A549 treated with CORT108297 at 1 μM for 4 hours (cell line): ENCODE results near the gene KRTAP1-1. TPM values are rescaled to one million over a fixed set of nuclear protein-coding genes. Genes with fewer than 3 reads are reported as not detected.

ENCODE experiments used
- total RNA-seq: library from RNA; stranded (reverse); fragments of 200-300 nt; extraction: Qiagen RNA extraction; gene quantifications from 5 replicates; pipeline ENCODE4 v1.2.3, GENCODE V29; 2022

KRTAP1-1 gene
- total RNA-seq: not detected in 5 replicates

DNA sequence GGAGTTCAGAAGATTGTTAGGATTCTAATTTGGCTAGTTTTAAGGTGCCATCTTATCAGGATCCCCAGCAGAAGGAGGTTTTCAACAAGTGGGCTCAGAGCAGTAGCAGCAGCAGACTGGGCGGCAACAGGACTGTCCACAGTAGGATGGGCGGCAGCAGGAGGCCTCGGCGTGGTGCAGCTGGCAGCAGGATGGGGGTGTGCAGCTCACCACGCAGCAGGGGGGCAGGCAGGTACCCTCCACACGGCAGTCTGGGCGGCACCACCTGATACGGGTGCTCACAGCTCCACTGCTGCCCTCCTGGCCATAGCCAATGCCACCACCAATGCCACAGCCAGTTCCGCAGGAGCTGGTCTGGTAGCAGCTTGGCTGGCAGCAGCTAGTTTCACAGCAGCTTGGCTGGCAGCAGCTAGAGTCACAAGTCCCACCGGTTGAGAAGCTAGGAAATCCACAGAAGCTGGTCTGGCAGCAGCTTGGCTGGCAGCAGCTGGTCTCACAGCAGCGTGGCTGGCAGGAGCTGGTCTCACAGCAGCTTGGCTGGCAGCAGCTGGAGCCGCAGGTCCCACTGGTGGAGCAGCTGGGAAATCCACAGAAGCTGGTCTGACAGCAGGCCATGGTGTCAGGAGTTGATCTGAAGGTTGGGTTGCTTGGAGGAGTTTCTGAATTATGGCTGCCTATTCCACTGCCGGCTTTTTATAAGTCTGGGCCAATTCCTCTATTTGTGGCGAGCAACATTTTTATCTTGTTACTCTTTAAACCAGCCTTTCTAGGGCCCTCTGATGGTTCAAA is at the start of gene KRTAP1-1:
TSS of gene KRTAP1-1 (minus strand) at position 668 of the 789 bp plus-strand sequence. CDS start at position 615, 53 bp downstream.

DNA sequence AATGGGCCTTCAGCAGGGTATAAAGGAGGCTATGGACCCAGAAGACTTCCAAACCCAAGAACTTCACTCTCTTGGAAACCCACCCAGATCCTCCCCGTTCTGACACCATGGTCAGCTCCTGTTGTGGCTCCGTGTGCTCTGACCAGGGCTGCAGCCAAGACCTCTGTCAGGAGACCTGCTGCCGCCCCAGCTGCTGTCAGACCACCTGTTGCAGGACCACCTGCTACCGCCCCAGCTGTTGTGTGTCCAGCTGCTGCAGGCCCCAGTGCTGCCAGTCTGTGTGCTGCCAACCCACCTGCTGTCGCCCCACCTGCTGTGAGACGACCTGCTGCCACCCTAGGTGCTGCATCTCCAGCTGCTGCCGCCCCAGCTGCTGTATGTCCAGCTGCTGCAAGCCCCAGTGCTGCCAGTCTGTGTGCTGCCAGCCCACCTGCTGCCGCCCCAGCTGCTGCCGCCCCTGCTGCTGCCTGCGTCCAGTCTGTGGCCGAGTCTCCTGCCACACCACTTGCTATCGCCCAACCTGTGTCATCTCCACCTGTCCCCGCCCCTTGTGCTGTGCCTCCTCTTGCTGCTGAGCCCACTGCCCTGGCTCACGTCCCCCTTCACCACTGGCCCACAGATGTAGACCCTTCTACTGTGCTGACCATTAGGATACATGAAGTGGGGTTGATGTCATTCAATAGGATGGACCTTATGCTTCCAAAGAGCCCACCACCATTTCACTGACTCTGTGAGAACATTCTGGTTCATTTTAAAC is 43.0 kb upstream of the KRTAP1-1 start, which contains the start of gene KRTAP4-7:
TSS of gene KRTAP4-7 (plus strand) at position 51 of the 757 bp plus-strand sequence. CDS start at position 108, 57 bp downstream.

DNA sequence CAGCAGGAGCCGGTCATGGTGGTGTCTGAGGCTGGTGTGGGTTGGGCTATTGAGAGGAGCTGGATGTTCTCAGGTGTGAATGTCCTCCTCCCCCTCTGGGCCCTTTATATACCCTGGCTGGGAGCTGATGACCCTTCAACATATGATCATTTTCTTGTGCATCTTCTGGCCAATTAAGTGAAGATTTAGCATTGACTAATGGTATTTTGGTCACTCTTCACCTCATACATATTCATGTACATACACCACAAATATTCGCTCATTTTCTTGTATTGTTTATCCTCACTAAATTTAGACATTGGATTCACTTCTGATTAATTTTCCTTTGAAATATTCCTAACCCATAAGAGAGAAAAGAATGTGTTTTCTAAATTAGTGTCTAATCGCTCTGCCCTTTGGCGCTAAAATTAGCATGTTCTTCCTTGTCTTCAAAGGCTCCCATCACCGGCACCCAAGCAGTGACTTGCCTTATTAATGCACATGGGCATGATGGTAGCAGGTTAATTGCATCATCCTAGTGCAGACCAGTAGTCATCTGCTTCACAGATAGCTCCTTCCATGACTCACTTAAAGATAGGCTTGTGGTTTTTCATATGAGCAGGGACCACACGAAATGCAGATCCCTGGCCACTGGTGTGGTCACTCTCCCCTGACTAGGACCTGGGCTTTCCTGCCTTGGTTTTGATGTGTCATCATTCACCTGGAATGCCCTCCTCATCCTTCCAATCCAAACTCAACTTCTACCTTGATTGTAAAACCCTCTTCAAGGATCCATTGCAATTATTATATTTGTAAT is 24.8 kb upstream of the KRTAP1-1 start, which contains the start of gene KRTAP2-4:
TSS of gene KRTAP2-4 (minus strand) at position 51 of the 796 bp plus-strand sequence. CDS start at position 17, 34 bp downstream.

DNA sequence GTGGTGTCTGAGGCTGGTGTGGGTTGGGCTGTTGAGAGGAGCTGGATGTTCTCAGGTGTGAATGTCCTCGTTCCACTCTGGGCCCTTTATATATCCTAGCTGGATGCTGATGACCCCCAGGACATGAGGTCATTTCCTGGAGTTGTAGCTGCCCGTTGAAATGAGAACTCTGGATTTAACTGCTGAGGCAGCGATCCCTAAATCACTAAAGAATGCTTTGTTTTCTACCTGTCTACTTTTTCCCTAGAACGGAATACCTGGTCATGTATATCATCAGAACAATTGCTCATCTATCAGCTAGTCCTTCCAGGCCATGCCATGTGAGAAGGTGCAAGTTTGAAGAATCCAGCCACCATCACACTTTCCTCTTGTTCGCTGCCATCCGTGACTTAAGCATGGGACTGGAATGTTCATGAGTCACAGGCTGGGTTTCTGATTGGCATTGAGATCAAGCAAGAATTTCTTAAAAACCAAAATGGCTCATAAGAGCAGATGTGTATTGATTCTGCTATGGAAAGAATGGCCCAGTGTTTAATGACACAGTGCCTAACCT is 18.9 kb upstream of the KRTAP1-1 start, which contains the start of gene KRTAP2-3:
TSS of gene KRTAP2-3 (minus strand) at position 63 of the 553 bp plus-strand sequence. CDS start 64 bp downstream, outside the sequence.

GRCh38 chr17:41055130-41055529 is 13.9 kb upstream of the KRTAP1-1 start, which contains the start of gene KRTAP2-2:
TSS of gene KRTAP2-2 (minus strand) at chr17:41055230. CDS start at chr17:41055211, 19 bp downstream.

GRCh38 chr17:41046735-41047465 is 5.7 kb upstream of the KRTAP1-1 start, which contains the start of gene KRTAP2-1:
TSS of gene KRTAP2-1 (minus strand) at chr17:41047316. CDS start at chr17:41047267, 49 bp downstream.

GRCh38 chr17:41034346-41034935 is 6.8 kb downstream of the KRTAP1-1 start, which contains the start of gene KRTAP1-3:
TSS of gene KRTAP1-3 (minus strand) at chr17:41034874. CDS start at chr17:41034821, 53 bp downstream.

DNA sequence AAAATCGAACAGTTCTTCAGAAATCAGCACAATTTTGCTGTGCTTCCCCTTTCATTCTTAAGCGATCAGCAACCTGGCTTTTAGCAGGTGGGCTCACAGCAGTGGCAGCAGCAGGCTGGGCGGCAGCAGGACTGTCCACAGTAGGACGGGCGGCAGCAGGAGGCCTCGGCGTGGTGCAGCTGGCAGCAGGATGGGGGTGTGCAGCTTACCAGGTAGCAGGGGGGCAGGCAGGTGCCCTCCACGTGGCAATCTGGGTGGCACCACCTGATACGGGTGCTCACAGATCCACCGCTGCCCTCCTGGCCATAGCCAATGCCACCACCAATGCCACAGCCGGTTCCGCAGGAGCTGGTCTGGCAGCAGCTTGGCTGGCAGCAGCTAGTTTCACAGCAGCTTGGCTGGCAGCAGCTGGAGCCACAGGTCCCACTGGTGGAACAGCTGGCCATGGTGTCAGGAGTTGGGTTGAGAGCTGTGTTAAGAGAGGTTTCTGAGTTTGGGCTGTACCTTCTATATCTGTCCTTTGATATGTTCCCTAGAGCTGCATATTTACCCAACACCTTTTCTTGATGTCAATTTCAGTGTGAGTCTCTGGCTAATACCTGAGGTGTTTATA is 11.5 kb downstream of the KRTAP1-1 start, which contains the start of gene KRTAP1-4:
TSS of gene KRTAP1-4 (minus strand) at position 563 of the 613 bp plus-strand sequence. CDS start at position 446, 117 bp downstream.

DNA sequence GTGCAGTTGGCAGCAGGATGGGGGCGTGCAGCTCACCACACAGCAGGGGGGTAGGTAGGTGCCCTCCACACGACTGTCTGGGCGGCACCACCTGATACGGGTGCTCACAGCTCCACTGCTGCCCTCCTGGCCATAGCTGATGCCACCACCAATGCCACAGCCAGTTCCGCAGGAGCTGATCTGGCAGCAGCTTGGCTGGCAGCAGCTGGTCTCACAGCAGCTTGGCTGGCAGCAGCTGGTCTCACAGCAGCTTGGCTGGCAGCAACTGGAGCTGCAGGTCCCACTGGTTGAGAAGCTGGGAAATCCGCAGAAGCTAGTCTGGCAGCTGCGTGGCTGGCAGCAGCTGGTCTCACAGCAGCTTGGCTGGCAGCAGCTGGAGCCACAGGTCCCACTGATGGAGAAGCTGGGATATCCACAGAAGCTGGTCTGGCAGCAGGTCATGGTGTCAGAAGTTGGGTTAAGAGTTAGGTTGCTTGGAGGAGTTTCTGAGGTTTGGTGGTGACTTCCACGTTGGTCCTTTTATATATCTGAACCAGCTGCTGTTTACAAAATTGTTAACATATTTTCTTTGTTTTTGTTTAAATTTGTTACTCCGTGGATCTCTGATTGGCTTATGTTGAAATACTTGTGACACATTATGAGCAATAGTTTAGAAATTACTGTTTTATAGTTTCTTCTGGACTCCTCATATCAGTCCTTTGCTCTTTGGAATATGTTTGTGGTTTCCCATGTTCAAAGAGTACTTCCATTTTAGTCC is 14.4 kb downstream of the KRTAP1-1 start, which contains the start of gene KRTAP1-5:
TSS of gene KRTAP1-5 (minus strand) at position 494 of the 757 bp plus-strand sequence. CDS start at position 441, 53 bp downstream.

DNA sequence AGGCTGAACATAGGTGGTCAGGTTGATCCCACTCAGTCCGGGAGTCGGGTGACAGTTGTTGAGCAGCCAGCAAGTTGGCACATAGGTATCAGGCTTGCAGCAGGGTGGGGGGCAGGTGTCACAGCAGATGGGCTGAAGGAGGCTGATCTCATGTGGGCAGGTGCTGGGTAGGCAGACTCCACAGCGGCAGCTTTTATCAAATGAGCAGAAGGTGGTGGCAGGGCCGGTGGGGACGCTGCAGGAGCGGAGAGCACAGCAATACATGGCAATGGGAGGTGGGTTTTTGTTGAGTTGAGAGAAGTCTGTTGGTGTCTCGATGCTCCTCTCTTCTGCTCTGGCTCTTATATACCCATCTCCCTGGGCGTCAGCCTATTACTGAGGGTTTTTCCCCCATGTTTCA is 32.4 kb downstream of the KRTAP1-1 start, which contains the start of gene KRTAP3-1:
TSS of gene KRTAP3-1 (minus strand) at position 318 of the 400 bp plus-strand sequence. CDS start at position 264, 54 bp downstream.

GRCh38 chr17:40999563-40999962 is 41.7 kb downstream of the KRTAP1-1 start, which contains the start of gene KRTAP3-2:
TSS of gene KRTAP3-2 (minus strand) at chr17:40999906. CDS start at chr17:40999853, 53 bp downstream.

GRCh38 chr17:40993839-40994238 is 47.4 kb downstream of the KRTAP1-1 start, which contains the start of gene KRTAP3-3:
TSS of gene KRTAP3-3 (minus strand) at chr17:40994164. CDS start at chr17:40994097, 67 bp downstream.

Other genes with a start within 250 kb of the KRTAP1-1 start
- gene KRT28, start 241.5 kb downstream of the KRTAP1-1 start, total RNA-seq: not detected in 5 replicates
- 79.3 to 132 TPM (median 110 TPM) in 5 replicates for gene KRT10, start 218.8 kb downstream of the KRTAP1-1 start, total RNA-seq
- gene KRT12, start 174.2 kb downstream of the KRTAP1-1 start, total RNA-seq: not detected in 5 replicates
- gene KRT20, start 156.2 kb downstream of the KRTAP1-1 start, total RNA-seq: 0.18 to 0.28 TPM (median 0.26 TPM) in 5 replicates
- 0.08 to 0.14 TPM (median 0.10 TPM) in 3 of 5 replicates, not detected in the others for gene KRT23, start 103.8 kb downstream of the KRTAP1-1 start, total RNA-seq
- not detected in 5 replicates for gene KRT39, start 74.5 kb downstream of the KRTAP1-1 start, total RNA-seq
- gene KRT40, start 57.1 kb downstream of the KRTAP1-1 start, total RNA-seq: not detected in 5 replicates
- not detected in 5 replicates for gene KRTAP3-3, start 47.3 kb downstream of the KRTAP1-1 start, total RNA-seq
- gene KRTAP3-2, start 41.5 kb downstream of the KRTAP1-1 start, total RNA-seq: 0.20 to 0.42 TPM (median 0.34 TPM) in 5 replicates
- 0.18 TPM in 1 of 5 replicates, not detected in the others for gene KRTAP3-1, start 32.3 kb downstream of the KRTAP1-1 start, total RNA-seq
- gene KRTAP1-5, start 14.2 kb downstream of the KRTAP1-1 start, total RNA-seq: not detected in 5 replicates
- gene KRTAP1-4, start 11.3 kb downstream of the KRTAP1-1 start, total RNA-seq: not detected in 5 replicates
- not detected in 5 replicates for gene KRTAP1-3, start 6.6 kb downstream of the KRTAP1-1 start, total RNA-seq
- not detected in 5 replicates for gene KRTAP2-1, start 5.9 kb upstream of the KRTAP1-1 start, total RNA-seq
- not detected in 5 replicates for gene KRTAP2-2, start 13.8 kb upstream of the KRTAP1-1 start, total RNA-seq
- 0.11 to 0.18 TPM (median 0.17 TPM) in 3 of 5 replicates, not detected in the others for gene KRTAP2-3, start 18.7 kb upstream of the KRTAP1-1 start, total RNA-seq
- gene KRTAP2-4, start 24.4 kb upstream of the KRTAP1-1 start, total RNA-seq: not detected in 5 replicates
- gene KRTAP4-7, start 42.7 kb upstream of the KRTAP1-1 start, total RNA-seq: not detected in 5 replicates
- gene KRTAP4-8, start 56.7 kb upstream of the KRTAP1-1 start, total RNA-seq: 0.10 TPM in 1 of 5 replicates, not detected in the others
- gene KRTAP4-16, start 60.8 kb upstream of the KRTAP1-1 start, total RNA-seq: not detected in 5 replicates
- gene KRTAP4-9, start 63.9 kb upstream of the KRTAP1-1 start, total RNA-seq: not detected in 5 replicates
- not detected in 5 replicates for gene KRTAP4-11, start 76.9 kb upstream of the KRTAP1-1 start, total RNA-seq
- gene KRTAP4-12, start 82.7 kb upstream of the KRTAP1-1 start, total RNA-seq: 0.07 TPM in 1 of 5 replicates, not detected in the others
- not detected in 5 replicates for gene KRTAP4-6, start 99.1 kb upstream of the KRTAP1-1 start, total RNA-seq
- gene KRTAP4-5, start 108.4 kb upstream of the KRTAP1-1 start, total RNA-seq: not detected in 5 replicates
- gene KRTAP4-4, start 119.3 kb upstream of the KRTAP1-1 start, total RNA-seq: not detected in 5 replicates
- gene KRTAP4-3, start 126.8 kb upstream of the KRTAP1-1 start, total RNA-seq: not detected in 5 replicates
- gene KRTAP4-2, start 136.8 kb upstream of the KRTAP1-1 start, total RNA-seq: not detected in 5 replicates
- gene KRTAP4-1, start 143.5 kb upstream of the KRTAP1-1 start, total RNA-seq: 0.09 to 0.40 TPM (median 0.24 TPM) in 4 of 5 replicates, not detected in the other
- not detected in 5 replicates for gene KRTAP9-1, start 148.4 kb upstream of the KRTAP1-1 start, total RNA-seq
- gene KRTAP9-2, start 185.2 kb upstream of the KRTAP1-1 start, total RNA-seq: not detected in 5 replicates
- not detected in 5 replicates for gene KRTAP9-3, start 191.0 kb upstream of the KRTAP1-1 start, total RNA-seq
- not detected in 5 replicates for gene KRTAP9-8, start 196.5 kb upstream of the KRTAP1-1 start, total RNA-seq
- not detected in 5 replicates for gene KRTAP9-4, start 208.2 kb upstream of the KRTAP1-1 start, total RNA-seq
- gene KRTAP9-9, start 213.9 kb upstream of the KRTAP1-1 start, total RNA-seq: not detected in 5 replicates
- not detected in 5 replicates for gene KRTAP9-6, start 223.9 kb upstream of the KRTAP1-1 start, total RNA-seq
- not detected in 5 replicates for gene KRTAP9-7, start 234.2 kb upstream of the KRTAP1-1 start, total RNA-seq